Endothelial cell of umbilical vein (primary cell): ENCODE measurements around the gene MESD. TPM values are rescaled to one million over a fixed set of nuclear protein-coding genes. Genes with fewer than 3 reads are reported as not detected.

Experiments used
- BruUV-seq: library from RNA; stranded (reverse); fragments of 400-500 nt; replicated peaks from 2 replicates; lab custom pipeline; 2021; lab: Mats Ljungman, UMichigan
- CTCF ChIA-PET: fragments of 300-600, 350-600 bp; sonication (Branson Sonifier 250); formaldehyde crosslinking; loops from one replicate; lab custom pipeline; 2021; ENCODE audit warnings: antibody characterized with exemption, inconsistent platforms; lab: Charles Lee
- POLR2A ChIA-PET: fragments of 300-600, 350-600 bp; sonication (Branson Sonifier 250); formaldehyde crosslinking; loops from one replicate; lab custom pipeline; 2021; ENCODE audit warnings: antibody characterized with exemption, inconsistent platforms; lab: Charles Lee
- DNase-seq: peaks from one replicate; pipeline ENCODE4 v3.0.0-alpha.2; 2011; ENCODE audit warnings: low read depth, low spot score
- FAIRE-seq: peaks from 2 replicates; lab custom pipeline; 2011; peaks lifted over from hg19 to GRCh38; lab: Jason Lieb, UNC
- H2AFZ ChIP-seq: 2 replicates; pipeline ENCODE4 v1.6.0; 2012; ENCODE audit warnings: low read depth, low read length, control low read depth, inconsistent platforms
- H3K27ac ChIP-seq: 2 replicates; pipeline ENCODE4 v1.5.1; 2011; ENCODE audit warnings: low read depth, mild to moderate bottlenecking, control low read depth, low read length, moderate library complexity; ENCODE audit not compliant: insufficient read depth
- H3K27me3 ChIP-seq, 2 experiments: 2 replicates each; pipeline versions ENCODE4 v1.6.0 to v1.6.1; 2011; ENCODE audit warnings: low read length in 2 of 2, mixed read lengths in 1 of 2; ENCODE audit not compliant: control insufficient read depth in 2 of 2, insufficient read depth in 2 of 2
- H3K36me3 ChIP-seq, 2 experiments: 2 replicates in 1 of 2; 3 replicates in 1 of 2; pipeline ENCODE4 v1.5.1; 2011; ENCODE audit warnings: low read length in 2 of 2, mild to moderate bottlenecking in 1 of 2, moderate library complexity in 1 of 2; ENCODE audit not compliant: control insufficient read depth in 2 of 2, insufficient read depth in 2 of 2; ENCODE audit errors: extremely low read depth in 1 of 2
- H3K4me1 ChIP-seq: 3 replicates; pipeline ENCODE4 v1.5.1; 2011; ENCODE audit warnings: mild to moderate bottlenecking, low read length; ENCODE audit not compliant: control insufficient read depth, insufficient read depth; ENCODE audit errors: extremely low read depth
- H3K4me2 ChIP-seq: 2 replicates; pipeline ENCODE4 v1.6.1; 2011; ENCODE audit warnings: low read length, control low read depth, mixed read lengths; ENCODE audit not compliant: insufficient read depth
- H3K4me3 ChIP-seq, 3 experiments: fragments of 200-600 bp in 1 of 3; sonication (generic), shearing (Covaris generic) in 1 of 3; replicated peaks in 1 of 3; 2 replicates each; pipeline ENCODE4 v1.5.1; 2011 to 2016; ENCODE audit warnings: control low read depth in 3 of 3, low read length in 3 of 3, mild to moderate bottlenecking in 2 of 3, inconsistent platforms in 1 of 3, low read depth in 1 of 3, moderate library complexity in 1 of 3; ENCODE audit not compliant: insufficient read depth in 1 of 3
- H3K79me2 ChIP-seq: 2 replicates; pipeline ENCODE4 v1.6.0; 2012; ENCODE audit warnings: low read length, inconsistent platforms; ENCODE audit not compliant: control insufficient read depth, insufficient read depth
- H3K9ac ChIP-seq: replicated peaks from 2 replicates; pipeline ENCODE3; 2011; ENCODE audit warnings: low read length, control low read depth; ENCODE audit not compliant: insufficient read depth; ENCODE audit errors: extremely low read depth
- H3K9me1 ChIP-seq: replicated peaks from 3 replicates; pipeline ENCODE4 v1.6.0; 2011; ENCODE audit warnings: mild to moderate bottlenecking, low read length; ENCODE audit not compliant: control insufficient read depth, insufficient read depth; ENCODE audit errors: extremely low read depth
- H3K9me3 ChIP-seq: replicated peaks from 2 replicates; pipeline ENCODE4 v1.5.1; 2012; ENCODE audit warnings: low read length, inconsistent platforms; ENCODE audit not compliant: control insufficient read depth, insufficient read depth
- H4K20me1 ChIP-seq: replicated peaks from 2 replicates; pipeline ENCODE3; 2011; ENCODE audit warnings: mild to moderate bottlenecking, low read length; ENCODE audit not compliant: control insufficient read depth, insufficient read depth; ENCODE audit errors: extremely low read depth
- CTCF ChIP-seq, 2 donors: IDR thresholded peaks; 1 replicate in 1 of 2; 2 replicates in 1 of 2; pipeline ENCODE4 v1.5.1; 2011; ENCODE audit warnings: low read length in 2 of 2, mild to moderate bottlenecking in 2 of 2, moderate library complexity in 2 of 2, control low read depth in 1 of 2, inconsistent platforms in 1 of 2, low read depth in 1 of 2; ENCODE audit not compliant: insufficient read depth in 1 of 2; ENCODE audit errors: extremely low read depth in 1 of 2
- EZH2 ChIP-seq: IDR thresholded peaks from 2 replicates; pipeline ENCODE4 v1.6.1; 2012; ENCODE audit warnings: borderline replicate concordance, low read depth, mild to moderate bottlenecking, moderate library complexity, low read length, inconsistent platforms; ENCODE audit not compliant: severe bottlenecking
- FOS ChIP-seq: IDR thresholded peaks from 2 replicates; pipeline ENCODE4 v1.6.1; 2011; ENCODE audit warnings: mild to moderate bottlenecking, low read length, moderate library complexity, borderline replicate concordance; ENCODE audit not compliant: insufficient read depth
- GATA2 ChIP-seq: IDR thresholded peaks from 2 replicates; pipeline ENCODE4 v1.7.0; 2011; ENCODE audit warnings: low read depth, mild to moderate bottlenecking, moderate library complexity, mixed read lengths, low read length; ENCODE audit not compliant: insufficient read length, insufficient read depth
- JUN ChIP-seq: IDR thresholded peaks from 2 replicates; pipeline ENCODE4 v1.6.1; 2011; ENCODE audit warnings: borderline replicate concordance, low read depth; ENCODE audit not compliant: insufficient read length, insufficient read depth
- MAX ChIP-seq: IDR thresholded peaks from 2 replicates; pipeline ENCODE4 v1.6.1; 2011; ENCODE audit not compliant: insufficient read depth, insufficient read length
- MYC ChIP-seq: IDR thresholded peaks from one replicate; pipeline ENCODE4 v1.6.1; 2011; ENCODE audit warnings: mild to moderate bottlenecking, low read depth, low read length
- POLR2A ChIP-seq: IDR thresholded peaks from 2 replicates; pipeline ENCODE4 v1.6.1; 2012; ENCODE audit warnings: low read depth, mild to moderate bottlenecking, control low read depth, low read length
- POLR2AphosphoS5 ChIP-seq: IDR thresholded peaks from 2 replicates; pipeline ENCODE4 v1.6.1; 2012; ENCODE audit warnings: low read depth, mild to moderate bottlenecking, control low read depth, low read length, moderate library complexity; ENCODE audit not compliant: insufficient read depth
- dilution Hi-C: fragments of 300-500 bp; cut with MboI; formaldehyde crosslinking; loops from one replicate; pipeline ENCODE4 v1.15.0; 2019; ENCODE audit warnings: low sequenced_read_pairs; ENCODE audit not compliant: extremely low pct_ligation_motif_present
- intact Hi-C: fragments of 100-400 bp; cut with micrococcal nuclease; formaldehyde crosslinking; loops from one replicate; pipeline ENCODE4 v1.10.0; 2022
- polyA plus RNA-seq, 4 experiments: library from polyadenylated mRNA; depleted of rRNA in 3 of 4; stranded (reverse) in 3 of 4; unstranded in 1 of 4; fragments of >200 nt; gene quantifications; 2 replicates each; pipeline versions ENCODE4 v1.2.1 to v1.2.3, GENCODE V29; 2011 to 2012; ENCODE audit warnings: missing spikeins in 1 of 4
- total RNA-seq: library from RNA; stranded (reverse); gene quantifications from 2 replicates; pipeline ENCODE4 v1.2.3, GENCODE V29; 2021

The MESD gene
- total and polyA plus RNA-seq, 2 donors (not counting 3 experiments of a cell fraction or from before 2014, with no cell fraction given) = 12.8 to 30.5 TPM

- Histone ChIP-seq H4K20me1 (no peaks in the 10 kb centered on the region), H3K4me2 (no peak overlapping the region), H3K9ac (no peak overlapping the region), H3K4me1 (no peaks in the 10 kb centered on the region), H3K9me1 (no peaks in the 10 kb centered on the region), H3K79me2 (no peaks in the 10 kb centered on the region), H3K9me3 (no peaks in the 10 kb centered on the region), H3K4me3 (no peak overlapping the region), H3K27ac (no peak overlapping the region), H2AFZ (no peak overlapping the region), H3K36me3 (no peaks in the 10 kb centered on the region), H3K27me3 (no peaks in the 10 kb centered on the region)
- ChIA-PET CTCF (interaction anchor here (0.7 to 1.3 kb wide), 6 partner anchors 14 to 355 kb away, joined by 3 to 5 read pairs (median 3); no protein-coding TSS in a partner anchor), POLR2A (no interaction called here)
- DNase-seq (no peak), FAIRE-seq (no peak)
- dilution Hi-C loops = no loop called here
- TF ChIP-seq MAX (no peak), EZH2 (no peak), POLR2A (no peak), FOS (no peak), CTCF (IDR thresholded peaks at IDR 0.05; ENCODE audit: extremely low read depth in 1 of 2, insufficient read depth in 1 of 2, low read depth in 1 of 2, low read length in 2 of 2) (no peak), POLR2AphosphoS5 (no peak), MYC (no peak), GATA2 (no peak), JUN (no peak)
- intact Hi-C loops = no loop called here
- BruUV-seq = no TSS peak
Observed at GRCh38 chr15:80911821-80912220, 77.8 kb downstream of the MESD start.
